GM18517 (cell line): ENCODE data around the gene KPNA5.
"Not testable (repeated sequence)": the region's sequence is repeated elsewhere in the genome, so short reads cannot be mapped to it uniquely, and the experiment has no call there.

Experiments
- ATAC-seq: cut with Tn5 transposase; IDR thresholded peaks from one replicate; pipeline ENCODE4 v1.9.1; 2021; ENCODE audit warnings: mild to moderate bottlenecking, moderate library complexity; ENCODE audit not compliant: unreplicated experiment

Gene KPNA5

DNA sequence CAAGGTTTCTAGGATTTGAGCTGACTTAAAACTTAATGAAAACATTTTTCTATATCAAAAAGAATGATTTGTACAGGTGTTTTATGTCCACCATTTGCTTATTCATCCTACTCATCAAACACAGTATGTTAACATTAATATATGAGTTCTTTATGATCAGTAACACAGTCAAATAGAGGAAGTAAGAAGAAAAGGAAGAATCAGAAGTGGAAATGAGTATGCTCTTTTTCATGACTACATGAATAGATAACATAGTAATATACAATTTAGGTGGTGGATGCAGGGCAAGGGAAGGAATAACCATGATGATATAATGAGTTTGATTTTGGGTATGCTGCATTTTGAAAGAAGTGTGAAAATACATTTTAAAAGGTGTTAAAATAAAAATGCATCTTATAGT is 16.5 kb downstream of the KPNA5 start:
- peak; percentile 75 for ATAC-seq

DNA sequence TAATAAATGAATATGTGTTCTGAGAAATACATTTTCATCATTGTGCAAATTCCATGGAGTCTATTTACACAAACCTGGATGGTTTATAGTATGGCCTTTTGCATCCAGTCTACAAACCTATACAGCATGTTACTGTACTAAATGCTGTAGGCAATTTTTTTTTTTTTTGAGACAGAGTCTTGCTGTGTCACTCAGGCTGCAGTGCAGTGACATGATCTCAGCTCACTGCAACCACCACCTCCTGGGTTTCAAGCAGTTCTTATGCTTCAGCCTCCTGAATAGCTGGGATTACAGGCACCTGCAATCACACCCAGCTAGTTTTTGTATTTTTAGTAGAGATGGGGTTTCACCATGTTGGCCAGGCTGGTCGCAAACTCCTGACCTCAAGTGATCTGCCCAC is 22.9 kb downstream of the KPNA5 start:
- not testable (repeated sequence) for ATAC-seq

DNA sequence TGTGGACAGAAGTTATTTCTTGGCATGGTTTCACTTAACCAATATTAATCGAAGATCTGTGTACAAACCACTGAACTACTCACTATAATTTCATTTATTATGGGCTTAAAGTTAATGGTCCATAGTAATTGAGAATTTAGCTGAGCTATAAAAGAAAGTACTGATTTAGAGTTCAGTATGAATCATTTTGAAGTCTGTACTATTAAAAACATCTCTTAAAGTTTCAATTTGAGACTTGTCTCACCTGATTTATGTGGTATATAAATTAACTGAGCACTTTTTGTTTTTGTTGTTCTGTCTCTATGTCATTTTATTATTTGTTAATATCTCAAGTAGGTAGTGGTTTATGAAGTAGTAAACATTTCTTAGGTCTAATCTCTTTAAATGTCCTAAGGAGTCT is 24.9 kb downstream of the KPNA5 start:
- no peak for ATAC-seq

DNA sequence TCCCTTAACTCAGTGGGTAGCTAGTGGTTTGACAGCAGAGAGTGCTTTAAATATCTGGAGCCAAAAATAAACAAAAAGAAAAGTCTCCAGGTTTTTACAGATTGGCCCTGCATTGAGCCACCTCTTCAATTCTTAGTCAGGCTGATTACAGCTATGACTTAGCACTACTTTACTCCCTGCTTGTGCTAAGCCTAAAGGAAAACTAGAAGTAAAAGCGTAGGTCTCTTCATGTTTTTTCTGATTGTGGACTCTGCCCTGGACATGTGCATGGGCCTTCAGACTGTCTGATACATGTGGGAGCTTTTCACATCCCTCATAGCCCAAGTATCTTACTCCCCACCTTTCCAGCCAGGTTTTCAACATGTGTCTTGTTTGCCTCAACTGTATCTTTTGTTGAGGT is 33.3 kb downstream of the KPNA5 start:
- ATAC-seq: no peak

DNA sequence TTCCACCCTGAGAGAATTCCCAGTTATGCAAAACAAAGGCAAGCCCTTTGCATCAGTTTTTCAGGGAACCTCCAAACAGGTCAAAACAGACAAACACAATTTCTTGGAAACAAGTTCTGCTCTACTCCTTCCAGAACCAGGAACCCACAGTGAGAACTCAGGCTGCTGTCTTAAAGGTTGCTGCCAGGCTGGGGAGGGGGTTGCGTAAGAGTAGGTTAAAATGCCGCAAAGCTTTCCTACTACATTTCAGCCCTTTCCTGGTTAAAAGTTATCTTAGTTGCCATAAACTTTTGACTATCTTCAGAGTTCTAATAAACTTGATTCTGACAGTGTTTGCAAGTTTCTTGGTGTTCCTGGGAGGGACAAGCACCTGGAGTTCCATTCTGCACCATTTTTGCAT is 33.8 kb downstream of the KPNA5 start:
- no peak for ATAC-seq

DNA sequence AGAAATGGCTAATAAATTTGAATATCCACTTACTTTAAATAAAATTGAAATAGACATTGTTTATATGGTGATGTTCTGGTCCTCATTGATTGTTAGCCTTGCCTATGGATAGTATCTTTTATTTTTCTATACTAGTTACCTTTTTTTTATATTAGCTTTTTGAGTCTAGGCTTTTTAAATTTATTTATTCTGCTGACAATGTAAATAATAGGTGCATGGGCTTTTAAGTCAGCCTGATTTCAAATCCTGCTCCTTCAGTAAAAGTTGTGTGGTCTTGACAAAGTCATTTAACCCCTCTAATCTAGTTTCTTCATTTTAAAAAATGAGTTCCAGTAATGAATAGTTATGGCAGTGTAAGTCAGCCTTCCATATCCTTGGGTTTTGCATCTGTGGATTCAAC is 45.9 kb downstream of the KPNA5 start:
- no peak for ATAC-seq

DNA sequence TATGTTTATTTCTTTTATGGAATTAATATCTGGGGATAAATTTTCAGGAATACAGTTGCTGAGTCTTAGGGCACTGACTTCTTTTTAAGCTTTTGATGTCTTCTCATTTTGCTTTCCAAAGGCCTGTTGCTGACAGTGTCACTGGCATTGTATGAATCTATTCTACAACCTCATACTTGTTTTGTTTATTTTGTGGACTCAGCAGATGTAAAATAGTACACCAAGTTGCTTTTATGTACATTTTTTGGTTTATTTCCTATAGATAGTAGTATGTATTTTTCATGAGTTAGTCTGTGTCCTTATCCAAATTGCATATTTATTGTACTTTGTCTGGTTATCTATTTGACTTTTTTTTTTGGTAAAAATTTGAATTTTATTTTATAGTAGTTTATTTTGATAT is 49.5 kb downstream of the KPNA5 start:
- no peak for ATAC-seq

DNA sequence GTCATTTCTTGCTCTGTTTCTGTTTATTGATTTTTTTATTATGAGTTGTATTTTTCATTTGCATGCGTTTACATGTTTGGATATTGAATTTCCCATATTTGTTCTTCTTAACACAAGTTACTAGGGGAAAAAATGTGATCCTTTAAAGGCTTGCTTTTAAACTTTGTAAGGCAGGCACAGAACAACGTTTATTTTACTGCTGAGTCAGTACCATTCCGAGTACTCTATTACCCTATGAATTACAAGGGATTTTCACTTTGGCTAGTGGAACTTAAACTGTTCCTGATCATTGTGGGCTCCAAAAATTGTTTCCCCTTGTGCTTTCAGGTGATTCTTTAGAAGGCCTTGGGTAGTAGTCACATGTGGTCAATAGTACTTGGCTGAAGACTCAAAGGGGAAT is 56.0 kb downstream of the KPNA5 start:
- ATAC-seq: no peak

DNA sequence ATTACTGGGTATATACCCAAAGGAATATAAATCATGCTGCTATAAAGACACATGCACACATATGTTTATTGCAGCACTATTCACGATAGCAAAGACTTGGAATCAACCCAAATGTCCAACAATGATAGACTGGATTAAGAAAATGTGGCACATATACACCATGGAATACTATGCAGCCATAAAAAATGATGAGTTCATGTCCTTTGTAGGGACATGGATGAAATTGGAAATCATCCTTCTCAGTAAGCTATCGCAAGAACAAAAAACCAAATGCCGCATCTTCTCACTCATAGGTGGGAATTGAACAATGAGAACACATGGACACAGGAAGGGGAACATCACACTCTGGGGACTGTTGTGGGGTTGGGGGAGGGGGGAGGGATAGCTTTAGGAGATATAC is 59.5 kb downstream of the KPNA5 start:
- ATAC-seq: not testable (repeated sequence)

DNA sequence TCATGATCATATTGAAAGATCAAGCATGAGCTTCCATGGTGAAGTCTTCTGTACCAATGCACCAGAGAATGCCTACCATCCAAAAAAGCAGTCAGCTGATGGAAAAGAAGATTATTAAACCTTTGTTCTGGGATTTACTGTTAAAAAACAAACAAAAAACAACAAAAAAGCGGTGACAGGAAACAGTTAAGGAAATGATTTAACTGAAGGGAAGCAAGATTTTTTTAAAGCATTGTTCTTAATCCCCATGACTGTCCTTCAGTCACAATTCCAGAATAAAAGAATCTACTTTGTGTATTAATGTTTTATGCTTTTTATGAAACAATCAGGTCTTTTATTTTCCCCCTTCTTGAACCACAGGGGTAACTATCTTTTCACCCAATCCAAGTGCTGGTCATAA is 60.6 kb downstream of the KPNA5 start:
- ATAC-seq: no peak

DNA sequence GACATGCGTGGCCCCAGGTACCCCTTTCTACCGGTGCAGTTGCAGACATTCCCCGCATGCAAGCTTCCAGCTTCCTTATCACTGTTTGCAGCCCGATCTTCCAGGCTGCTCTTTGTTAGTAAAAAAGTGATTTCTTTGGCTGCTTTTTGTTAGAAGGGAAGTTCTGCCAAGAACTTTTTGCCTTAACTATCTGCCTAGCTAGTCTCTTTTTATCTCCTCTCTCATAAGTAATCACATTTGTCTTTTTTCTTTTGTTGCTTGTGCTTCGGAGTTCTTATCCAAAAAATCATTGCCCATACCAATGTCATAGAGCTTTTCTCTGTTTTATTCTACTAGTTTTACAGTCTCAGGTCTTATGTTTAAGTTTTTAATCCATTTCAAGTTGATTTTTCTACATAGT is 64.2 kb downstream of the KPNA5 start:
- no peak for ATAC-seq

DNA sequence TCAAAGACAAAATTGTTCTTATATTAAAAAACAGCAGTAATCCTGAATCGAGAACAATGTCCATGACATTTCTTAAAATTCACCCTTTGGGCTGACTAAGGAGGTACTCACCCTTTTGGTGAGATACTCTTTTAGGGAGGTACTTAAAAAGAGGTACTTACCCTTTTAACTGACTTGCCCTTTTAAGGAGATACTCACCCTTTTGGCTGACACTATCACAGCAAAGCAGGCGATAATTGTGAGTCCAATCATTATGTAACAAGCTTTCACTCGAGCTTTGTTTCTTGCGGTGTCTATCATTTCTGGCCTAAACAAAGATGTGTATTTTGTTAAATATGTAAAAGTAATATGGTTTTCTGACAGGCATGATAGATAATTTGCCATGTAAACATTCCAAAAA is 80.8 kb downstream of the KPNA5 start:
- no peak for ATAC-seq

DNA sequence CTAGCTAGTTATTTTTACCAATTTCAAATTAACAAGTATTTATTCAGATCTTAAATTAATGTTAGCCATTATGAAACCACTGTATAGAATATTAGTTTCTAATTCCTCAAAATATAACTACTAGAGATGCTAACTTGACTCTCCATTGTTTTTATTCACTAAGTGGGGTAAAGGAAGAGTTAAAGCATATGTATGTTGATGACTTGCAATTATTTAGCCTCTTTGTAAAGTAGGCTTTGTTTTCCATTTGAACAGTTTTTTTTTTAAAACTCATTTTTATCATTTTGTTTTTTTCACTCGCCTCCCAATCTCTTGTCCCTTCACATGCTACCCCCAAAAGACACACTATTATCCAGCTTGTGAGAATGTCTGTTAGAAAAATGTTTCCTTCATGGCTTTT is 81.2 kb downstream of the KPNA5 start:
- no peak for ATAC-seq

DNA sequence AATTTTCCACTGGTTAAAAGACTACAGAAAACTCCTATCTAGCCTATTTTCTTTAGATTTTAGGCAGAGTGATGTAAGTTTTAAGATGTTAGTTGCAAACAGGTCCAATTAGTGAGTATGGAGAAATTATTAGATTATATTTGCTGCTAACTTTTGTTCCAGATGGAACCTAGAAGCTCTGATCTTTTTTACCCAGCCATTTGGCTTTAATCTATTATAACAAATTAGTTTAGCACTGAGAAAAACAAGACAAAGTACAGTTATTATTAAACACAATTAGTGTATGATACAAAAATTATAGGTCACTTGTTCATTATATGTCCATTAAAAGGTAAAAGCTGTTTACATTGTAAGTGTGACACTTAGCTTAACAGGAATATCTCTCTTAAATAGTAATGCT is 82.0 kb downstream of the KPNA5 start:
- ATAC-seq: no peak

DNA sequence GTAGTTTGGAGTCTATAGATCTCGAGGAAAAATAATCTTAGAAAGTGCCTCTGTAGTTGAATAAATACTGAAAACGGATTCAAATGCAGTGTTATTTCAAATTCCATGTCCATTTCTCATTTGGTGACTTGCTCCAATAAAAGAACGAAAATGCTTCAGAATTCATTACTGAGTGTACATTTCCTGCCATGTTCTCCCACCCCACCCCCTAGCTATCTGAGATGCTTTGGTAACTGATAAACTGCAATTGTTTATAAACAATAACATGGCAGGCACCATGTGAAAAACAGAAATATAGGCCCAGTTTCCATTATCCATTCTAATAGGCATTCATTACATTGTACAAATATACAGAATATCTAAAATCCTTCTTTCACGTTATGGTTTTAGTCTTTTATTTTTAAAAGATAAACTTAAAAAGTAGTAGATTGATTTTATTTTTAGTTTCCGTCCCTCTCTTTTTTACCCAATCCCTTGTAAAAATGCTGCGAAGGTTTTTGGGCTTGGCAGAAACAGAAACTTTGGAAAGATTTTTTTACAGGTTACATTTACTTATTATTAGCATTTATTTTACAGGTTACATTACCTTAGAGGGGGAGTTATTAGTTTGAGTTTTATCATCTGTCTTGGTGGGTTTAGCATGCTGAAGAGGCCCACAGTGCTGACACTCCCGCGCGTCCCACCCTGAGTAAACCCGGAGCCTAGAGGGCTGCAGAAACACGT is 83.1 kb downstream of the KPNA5 start:
- ATAC-seq: no peak

DNA sequence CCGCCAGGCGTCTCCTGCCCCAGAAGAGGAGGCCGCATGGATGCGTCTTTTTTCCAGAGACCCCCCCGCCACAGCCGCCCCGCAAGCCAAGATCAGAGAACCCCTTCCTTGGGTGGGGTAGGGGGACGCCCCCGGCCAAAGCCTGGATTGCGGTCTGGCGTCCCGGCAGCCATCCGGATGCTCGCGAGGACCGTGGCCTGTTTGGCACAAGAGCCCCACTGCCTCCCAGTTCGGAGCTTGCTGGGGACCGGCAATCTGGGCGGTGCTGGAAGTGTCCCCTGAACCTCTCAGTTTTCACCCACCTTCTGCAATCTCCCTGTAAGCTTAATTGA is 83.6 kb downstream of the KPNA5 start:
- no peak for ATAC-seq

DNA sequence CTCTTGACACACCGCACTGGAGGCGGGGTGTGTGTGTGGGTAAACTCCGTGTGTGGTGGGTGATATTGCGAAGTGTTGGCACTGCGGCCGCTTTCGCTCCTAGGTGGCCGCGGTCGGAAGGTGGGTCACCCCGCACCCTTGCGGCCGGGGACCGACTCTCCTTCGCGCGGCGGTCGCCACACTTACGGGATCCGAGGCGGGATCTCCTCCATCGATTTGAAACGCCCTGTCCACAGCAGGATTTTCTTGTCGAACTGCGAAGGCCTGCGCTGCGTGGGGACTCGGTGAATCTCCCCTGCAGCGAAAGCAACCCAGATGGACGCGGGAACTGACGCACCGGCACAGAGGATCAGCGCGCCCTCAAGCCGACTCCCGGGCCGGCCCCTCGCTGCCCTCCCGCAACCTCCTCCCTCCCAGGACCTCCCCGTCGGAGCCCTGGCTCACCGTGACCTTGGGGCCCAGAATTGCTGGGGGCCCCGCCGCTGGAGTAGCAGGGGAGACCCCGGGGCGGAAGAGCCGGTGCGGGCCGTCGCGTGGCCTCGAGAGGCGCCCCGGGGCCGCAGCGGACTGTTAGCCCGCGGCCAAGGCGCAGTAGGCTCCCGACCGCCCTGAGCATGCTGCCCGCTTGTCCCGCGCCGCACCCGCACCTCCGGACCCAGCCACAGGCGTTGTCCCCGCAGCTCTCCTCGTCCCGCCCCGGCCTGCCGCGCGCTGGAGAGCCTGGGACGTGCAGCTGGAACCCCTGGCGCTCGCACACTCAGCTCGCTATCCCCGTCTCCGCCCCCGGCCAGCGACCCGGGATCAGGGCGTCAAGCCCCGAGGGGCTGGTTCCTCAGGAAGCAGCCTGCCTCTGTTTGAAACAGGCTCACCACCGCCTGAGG is 84.2 kb downstream of the KPNA5 start, which contains the start of gene FAM162B:
Gene FAM162B, minus strand, starts transcription at position 759 of the 881 bp plus-strand sequence. Its CDS starts 143 bp downstream, at position 616.
- ATAC-seq: no peak

DNA sequence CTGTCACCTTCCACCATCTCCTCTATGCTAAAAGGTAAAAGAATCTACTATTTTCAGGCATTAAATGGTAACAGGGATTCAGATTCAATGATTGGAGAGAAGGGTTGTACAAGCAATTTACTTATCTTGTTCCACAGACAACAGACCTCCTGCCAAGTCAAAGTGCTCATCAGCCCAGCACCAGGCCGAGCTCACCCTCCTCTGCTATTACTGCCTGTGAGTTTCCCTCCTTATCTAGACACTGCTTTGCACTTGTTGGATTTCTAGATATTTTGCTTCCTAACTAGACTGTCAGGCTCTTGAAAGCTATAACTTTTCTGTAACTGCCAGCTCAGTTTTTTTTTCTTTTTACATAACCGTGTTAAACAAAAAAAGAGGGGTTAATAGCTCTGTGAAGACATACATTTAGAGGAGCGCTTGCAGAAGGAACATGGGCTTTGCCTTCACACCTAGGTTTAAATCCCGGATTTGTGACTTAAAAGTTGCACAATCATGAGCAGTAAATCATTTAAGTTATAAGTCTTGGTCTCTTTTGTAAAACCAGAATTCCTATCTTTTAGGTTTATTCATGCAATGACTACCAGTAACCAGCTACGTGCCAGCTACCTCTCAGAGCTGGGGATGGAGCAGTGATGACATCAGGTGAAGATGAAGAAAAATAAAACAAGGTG is 85.6 kb downstream of the KPNA5 start:
- no peak for ATAC-seq

DNA sequence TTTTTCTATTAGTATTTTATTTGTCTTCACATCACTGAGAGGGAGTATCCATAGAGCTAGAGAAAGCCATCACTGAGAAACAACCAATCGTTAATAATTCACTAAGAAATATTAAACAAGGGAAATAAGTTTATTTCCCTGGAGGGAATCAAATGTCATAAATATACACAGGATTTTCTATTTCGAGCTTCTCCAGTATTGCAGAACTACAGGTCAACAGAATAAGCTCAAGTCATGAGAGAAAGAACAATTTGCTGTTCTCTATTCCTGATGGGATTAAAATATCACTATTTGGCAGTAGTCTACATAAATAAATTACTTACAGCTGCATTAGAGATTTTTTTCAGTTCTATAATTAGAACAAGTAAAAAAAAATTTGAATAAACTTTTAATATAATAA is 86.7 kb downstream of the KPNA5 start:
- no peak for ATAC-seq

DNA sequence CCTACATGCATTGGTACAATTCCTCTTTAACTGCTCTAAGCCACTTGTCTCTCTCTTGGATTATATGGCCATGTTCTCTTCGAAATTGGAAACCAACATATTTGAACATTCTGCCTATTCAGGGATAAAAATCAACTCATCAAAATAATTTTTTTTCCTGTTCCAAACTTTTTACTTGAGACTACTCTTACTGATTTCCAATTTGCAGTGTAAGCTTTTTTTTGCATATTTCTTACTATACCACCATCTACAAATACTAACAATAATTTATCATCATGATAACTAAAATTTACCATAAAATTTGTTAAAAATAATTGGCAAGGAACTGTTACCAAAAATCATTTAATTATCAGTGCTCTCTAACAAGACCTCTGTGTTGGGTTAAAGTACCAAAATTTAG is 91.4 kb downstream of the KPNA5 start:
- ATAC-seq: no peak

DNA sequence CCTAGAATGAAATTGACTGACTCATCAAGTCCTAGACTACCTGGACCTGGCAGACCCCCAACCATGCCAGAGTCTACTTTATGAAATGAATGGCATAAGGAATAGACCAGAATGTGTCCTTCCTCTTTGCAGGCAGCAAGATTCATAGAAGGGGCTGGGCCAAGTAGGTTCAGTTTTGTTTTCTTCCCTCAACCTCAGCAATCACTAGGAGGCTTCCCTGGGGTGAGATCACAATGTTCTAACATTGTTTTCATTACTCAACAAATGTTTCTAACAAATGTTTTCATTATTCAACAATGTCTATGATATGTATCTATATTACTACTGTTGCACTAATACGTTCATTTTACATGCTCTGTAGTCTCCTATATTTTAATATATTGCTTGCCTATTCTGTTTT is 92.9 kb downstream of the KPNA5 start:
- no peak for ATAC-seq
